GM12875 (cell line): ENCODE measurements around the gene GTF3A.

Experiments
- H3K4me3 ChIP-seq: one replicate; pipeline ENCODE4 v1.5.1; 2011; ENCODE audit warnings: low read depth, low read length, control low read depth
- TF ChIP-seq, protein P1 (sequence below): IDR thresholded peaks from 2 replicates; pipeline ENCODE4 v1.5.1; 2011; ENCODE audit warnings: low read depth, mild to moderate bottlenecking, control low read depth, inconsistent platforms, low read length, moderate library complexity, borderline replicate concordance; ENCODE audit not compliant: insufficient read depth

GTF3A gene

DNA sequence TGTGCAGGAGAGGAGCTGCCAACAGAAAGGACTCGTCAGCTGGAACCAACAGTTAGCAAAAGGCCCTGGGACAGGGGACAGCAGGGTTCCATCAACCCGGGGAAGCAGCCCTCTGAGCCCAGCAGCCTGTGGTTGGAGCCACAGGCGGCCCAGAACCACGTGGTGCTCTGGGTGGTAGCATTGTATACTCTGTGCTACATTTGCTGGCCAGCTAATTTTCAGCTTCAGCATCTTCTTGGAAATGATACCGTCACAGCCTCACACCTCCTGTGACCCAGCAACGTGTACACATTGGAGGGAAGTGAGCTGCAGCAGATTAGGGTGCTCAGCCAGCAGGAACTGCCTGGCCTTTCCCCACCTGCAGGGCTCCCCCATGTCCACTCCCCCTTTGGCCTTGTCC lies 39.1 kb downstream of the GTF3A start:
- TF ChIP-seq, protein P1, sequence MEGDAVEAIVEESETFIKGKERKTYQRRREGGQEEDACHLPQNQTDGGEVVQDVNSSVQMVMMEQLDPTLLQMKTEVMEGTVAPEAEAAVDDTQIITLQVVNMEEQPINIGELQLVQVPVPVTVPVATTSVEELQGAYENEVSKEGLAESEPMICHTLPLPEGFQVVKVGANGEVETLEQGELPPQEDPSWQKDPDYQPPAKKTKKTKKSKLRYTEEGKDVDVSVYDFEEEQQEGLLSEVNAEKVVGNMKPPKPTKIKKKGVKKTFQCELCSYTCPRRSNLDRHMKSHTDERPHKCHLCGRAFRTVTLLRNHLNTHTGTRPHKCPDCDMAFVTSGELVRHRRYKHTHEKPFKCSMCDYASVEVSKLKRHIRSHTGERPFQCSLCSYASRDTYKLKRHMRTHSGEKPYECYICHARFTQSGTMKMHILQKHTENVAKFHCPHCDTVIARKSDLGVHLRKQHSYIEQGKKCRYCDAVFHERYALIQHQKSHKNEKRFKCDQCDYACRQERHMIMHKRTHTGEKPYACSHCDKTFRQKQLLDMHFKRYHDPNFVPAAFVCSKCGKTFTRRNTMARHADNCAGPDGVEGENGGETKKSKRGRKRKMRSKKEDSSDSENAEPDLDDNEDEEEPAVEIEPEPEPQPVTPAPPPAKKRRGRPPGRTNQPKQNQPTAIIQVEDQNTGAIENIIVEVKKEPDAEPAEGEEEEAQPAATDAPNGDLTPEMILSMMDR = no peak

GRCh38 chr13:27465611-27466010 lies 41.2 kb downstream of the GTF3A start:
- TF ChIP-seq, protein P1 = no peak
- H3K4me3 ChIP-seq = no peak overlapping the region

More for the DNA sequence above, 39.1 kb downstream of the GTF3A start:
- H3K4me3 ChIP-seq = no peak overlapping the region

DNA sequence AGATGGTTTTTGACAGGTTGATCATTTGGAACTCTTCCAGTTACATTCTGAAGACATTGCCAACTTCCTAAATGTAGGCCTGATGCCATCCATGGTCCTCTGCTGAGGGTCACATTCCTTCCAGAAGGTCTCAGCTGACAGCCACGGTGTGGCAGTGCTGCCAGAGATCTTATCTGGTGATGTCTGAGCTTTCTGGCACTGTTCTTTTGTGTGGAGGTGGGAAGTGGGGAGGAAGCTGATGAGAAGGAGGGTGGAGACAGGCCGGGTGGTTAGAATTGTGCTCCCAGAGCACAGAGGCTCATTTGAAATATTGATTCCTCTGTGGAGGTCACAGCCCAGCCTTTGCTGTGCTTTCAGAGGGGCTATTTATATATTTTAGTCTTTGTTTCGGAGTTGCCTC lies 42.1 kb downstream of the GTF3A start:
- no peak overlapping the region for H3K4me3 ChIP-seq
- TF ChIP-seq, protein P1 = no peak

- H3K4me3 ChIP-seq = no peak overlapping the region
- TF ChIP-seq, protein P1 = no peak
Observed at GRCh38 chr13:27470075-27470820, 45.8 kb downstream of the GTF3A start.

GRCh38 chr13:27472441-27472840 lies 48.0 kb downstream of the GTF3A start:
- H3K4me3 ChIP-seq = no peak overlapping the region
- TF ChIP-seq, protein P1 = no peak

DNA sequence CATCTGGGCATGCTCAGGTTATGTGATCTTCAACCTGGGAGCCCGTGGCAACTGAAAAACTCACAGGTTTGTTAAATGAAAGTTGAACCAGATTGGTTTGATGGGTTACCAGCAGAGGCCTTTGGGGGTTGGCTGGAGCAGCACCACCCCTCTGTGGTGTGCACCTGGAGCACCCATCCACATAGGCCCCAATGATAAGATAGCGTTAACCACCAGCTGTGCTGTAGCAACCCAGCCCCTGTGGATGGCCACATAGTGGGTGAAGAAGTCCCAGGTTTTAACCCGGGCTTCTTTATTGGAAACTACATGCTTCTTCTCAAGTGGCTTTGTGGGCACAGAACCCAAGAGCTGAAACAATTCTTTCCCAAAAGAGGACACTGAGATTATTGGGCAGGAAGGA lies 48.5 kb downstream of the GTF3A start:
- TF ChIP-seq, protein P1 = no peak
- H3K4me3 ChIP-seq = no peak overlapping the region

GRCh38 chr13:27474751-27475268 lies 50.4 kb downstream of the GTF3A start:
- TF ChIP-seq, protein P1 = no peak
- no peak overlapping the region for H3K4me3 ChIP-seq
